Suprapubic skin (tissue), 4 donors: ENCODE results near the gene C3orf22. TPM values are rescaled to one million over a fixed set of nuclear protein-coding genes. Genes with fewer than 3 reads are reported as not detected.
A peak's percentile ranks its signal among the peaks of the same experiment; 100 is the strongest.

Experiments used
- DNase-seq, 2 donors: peaks; one replicate each; pipeline ENCODE4 v3.0.0-alpha.2; 2019; ENCODE audit warnings: low spot score in 2 of 2
- H3K27ac ChIP-seq: fragments of 200-600 bp; sonication (generic); one replicate; pipeline ENCODE4 v1.5.1; 2019
- H3K27me3 ChIP-seq: fragments of 200-600 bp; sonication (generic); one replicate; pipeline ENCODE4 v1.5.1; 2019
- H3K36me3 ChIP-seq: fragments of 200-600 bp; sonication (generic); one replicate; pipeline ENCODE4 v1.5.1; 2019
- H3K4me1 ChIP-seq: fragments of 200-600 bp; sonication (generic); one replicate; pipeline ENCODE4 v1.5.1; 2019
- H3K4me3 ChIP-seq: fragments of 200-600 bp; sonication (generic); one replicate; pipeline ENCODE4 v1.5.1; 2019; ENCODE audit warnings: mild to moderate bottlenecking
- H3K9me3 ChIP-seq: fragments of 200-600 bp; sonication (generic); one replicate; pipeline ENCODE4 v1.5.1; 2019
- EP300 ChIP-seq: sonication (generic); formaldehyde crosslinking; IDR thresholded peaks from one replicate; pipeline ENCODE4 v1.6.1; 2017; ENCODE audit warnings: antibody characterized with exemption
- POLR2A ChIP-seq, 2 donors: fragments of 450-650 bp; IDR thresholded peaks; one replicate each; pipeline ENCODE4 v1.6.1; 2017; ENCODE audit warnings: antibody characterized with exemption in 2 of 2, mild to moderate bottlenecking in 2 of 2, moderate library complexity in 2 of 2
- POLR2AphosphoS5 ChIP-seq, 3 donors: sonication (generic); formaldehyde crosslinking; IDR thresholded peaks; one replicate each; pipeline ENCODE4 v1.6.1; 2017; ENCODE audit warnings: antibody characterized with exemption in 3 of 3
- WGBS: methylation state at CpG from one replicate; pipeline ENCODE4 v1.1.5; 2018; 5-methylcytosine and 5-hydroxymethylcytosine counted together
- total RNA-seq, 4 donors: library from RNA; depleted of rRNA; stranded (reverse); fragments of >200 nt; gene quantifications; one replicate each; pipeline ENCODE4 v1.1.0, GENCODE V29; 2016
- TF ChIP-seq, protein P1 (sequence below), 2 donors: fragments of 200-600 bp in 1 of 2; fragments of 450-650 bp in 1 of 2; sonication (generic) in 1 of 2; IDR thresholded peaks; one replicate each; pipeline ENCODE4 v1.5.1; 2016 to 2019; ENCODE audit warnings: antibody characterized with exemption in 2 of 2, mild to moderate bottlenecking in 1 of 2, moderate library complexity in 1 of 2

Gene C3orf22
- total RNA-seq, 4 donors from 2014 or later = not detected

DNA sequence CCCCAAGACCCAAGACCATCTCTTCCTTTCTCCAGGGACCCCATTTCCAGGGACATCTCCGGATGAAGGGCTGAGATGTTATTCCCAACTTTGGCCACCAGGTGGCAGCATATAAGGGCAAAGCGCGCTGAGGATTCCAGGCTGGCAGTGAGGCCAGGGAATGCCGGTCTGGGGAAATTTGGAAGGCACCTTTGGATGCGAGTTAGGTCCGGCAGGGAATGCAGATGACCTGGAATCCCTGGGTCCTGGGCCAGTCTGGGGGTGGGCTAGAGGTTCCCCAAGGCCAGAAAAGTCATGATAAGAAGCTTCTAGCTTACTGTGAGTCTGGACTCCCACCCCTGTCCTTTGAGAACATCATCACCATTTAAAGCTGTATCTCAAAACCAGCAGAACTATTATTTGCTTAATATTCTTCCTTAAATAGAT, 36.4 kb downstream of the C3orf22 start:
- Histone ChIP-seq H3K9me3 (no peaks in the 10 kb centered on the region), H3K4me3 (no peak overlapping the region), H3K27me3 (peaks cover 41% of the 10 kb centered on the region), H3K27ac (no peak overlapping the region), H3K4me1 (peaks cover 14% of the 10 kb centered on the region), H3K36me3 (no peaks in the 10 kb centered on the region)
- no peak for TF ChIP-seq EP300
- TF ChIP-seq, protein P1, sequence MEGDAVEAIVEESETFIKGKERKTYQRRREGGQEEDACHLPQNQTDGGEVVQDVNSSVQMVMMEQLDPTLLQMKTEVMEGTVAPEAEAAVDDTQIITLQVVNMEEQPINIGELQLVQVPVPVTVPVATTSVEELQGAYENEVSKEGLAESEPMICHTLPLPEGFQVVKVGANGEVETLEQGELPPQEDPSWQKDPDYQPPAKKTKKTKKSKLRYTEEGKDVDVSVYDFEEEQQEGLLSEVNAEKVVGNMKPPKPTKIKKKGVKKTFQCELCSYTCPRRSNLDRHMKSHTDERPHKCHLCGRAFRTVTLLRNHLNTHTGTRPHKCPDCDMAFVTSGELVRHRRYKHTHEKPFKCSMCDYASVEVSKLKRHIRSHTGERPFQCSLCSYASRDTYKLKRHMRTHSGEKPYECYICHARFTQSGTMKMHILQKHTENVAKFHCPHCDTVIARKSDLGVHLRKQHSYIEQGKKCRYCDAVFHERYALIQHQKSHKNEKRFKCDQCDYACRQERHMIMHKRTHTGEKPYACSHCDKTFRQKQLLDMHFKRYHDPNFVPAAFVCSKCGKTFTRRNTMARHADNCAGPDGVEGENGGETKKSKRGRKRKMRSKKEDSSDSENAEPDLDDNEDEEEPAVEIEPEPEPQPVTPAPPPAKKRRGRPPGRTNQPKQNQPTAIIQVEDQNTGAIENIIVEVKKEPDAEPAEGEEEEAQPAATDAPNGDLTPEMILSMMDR (IDR thresholded peaks at IDR 0.05) = peak; percentile 72 to 89
- 2% methylated on average over 6 of the region's 6 CpGs for WGBS
- DNase-seq = no peak

DNA sequence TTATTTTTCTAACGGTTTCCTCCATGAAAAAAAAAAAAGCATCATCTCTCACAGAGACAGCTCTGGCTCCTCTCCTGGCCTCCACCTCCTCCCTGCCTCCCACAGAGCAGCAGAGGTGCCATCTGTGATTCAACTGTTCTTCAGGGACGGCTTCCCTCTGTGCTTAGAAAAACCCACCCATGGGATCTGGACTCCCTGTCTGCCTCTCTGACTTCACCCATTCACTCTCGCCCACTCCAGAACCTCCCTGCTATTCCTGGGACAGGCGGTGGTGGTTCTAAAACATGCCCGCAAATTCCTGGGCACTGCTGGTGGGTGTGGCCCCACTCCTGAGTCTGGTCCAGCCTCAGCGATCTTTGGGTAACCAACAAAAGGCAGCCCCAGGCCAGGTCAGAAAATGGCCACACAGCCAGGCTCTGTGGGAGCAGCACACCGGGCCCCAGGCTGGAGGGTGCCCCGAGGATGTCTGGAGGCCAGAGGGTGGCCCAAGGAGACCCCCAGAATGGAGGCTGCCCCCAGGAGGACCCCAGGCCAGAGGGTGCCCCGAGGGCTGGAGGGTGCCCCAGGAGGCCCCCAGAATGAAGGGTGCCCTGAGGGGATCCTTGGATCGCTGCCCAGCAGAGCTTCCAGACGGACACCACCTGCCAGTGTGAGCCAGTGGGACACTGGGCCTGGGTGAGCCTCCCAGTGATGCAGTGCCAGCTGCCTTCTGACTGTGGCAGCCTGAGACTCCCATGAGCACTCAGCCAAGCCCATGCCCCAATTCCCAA, 37.4 kb downstream of the C3orf22 start:
- Histone ChIP-seq H3K4me1 (peaks cover 14% of the 10 kb centered on the region), H3K27me3 (peaks cover 41% of the 10 kb centered on the region), H3K27ac (no peak overlapping the region), H3K36me3 (no peaks in the 10 kb centered on the region), H3K4me3 (no peak overlapping the region), H3K9me3 (no peaks in the 10 kb centered on the region)
- 52% methylated on average over 9 of the region's 11 CpGs for WGBS
- no peak for DNase-seq
- TF ChIP-seq POLR2AphosphoS5 (IDR thresholded peaks at IDR 0.05) (no peak), EP300 (no peak), POLR2A (IDR thresholded peaks at IDR 0.05) (no peak)
- TF ChIP-seq, protein P1 (IDR thresholded peaks at IDR 0.05) = no peak

DNA sequence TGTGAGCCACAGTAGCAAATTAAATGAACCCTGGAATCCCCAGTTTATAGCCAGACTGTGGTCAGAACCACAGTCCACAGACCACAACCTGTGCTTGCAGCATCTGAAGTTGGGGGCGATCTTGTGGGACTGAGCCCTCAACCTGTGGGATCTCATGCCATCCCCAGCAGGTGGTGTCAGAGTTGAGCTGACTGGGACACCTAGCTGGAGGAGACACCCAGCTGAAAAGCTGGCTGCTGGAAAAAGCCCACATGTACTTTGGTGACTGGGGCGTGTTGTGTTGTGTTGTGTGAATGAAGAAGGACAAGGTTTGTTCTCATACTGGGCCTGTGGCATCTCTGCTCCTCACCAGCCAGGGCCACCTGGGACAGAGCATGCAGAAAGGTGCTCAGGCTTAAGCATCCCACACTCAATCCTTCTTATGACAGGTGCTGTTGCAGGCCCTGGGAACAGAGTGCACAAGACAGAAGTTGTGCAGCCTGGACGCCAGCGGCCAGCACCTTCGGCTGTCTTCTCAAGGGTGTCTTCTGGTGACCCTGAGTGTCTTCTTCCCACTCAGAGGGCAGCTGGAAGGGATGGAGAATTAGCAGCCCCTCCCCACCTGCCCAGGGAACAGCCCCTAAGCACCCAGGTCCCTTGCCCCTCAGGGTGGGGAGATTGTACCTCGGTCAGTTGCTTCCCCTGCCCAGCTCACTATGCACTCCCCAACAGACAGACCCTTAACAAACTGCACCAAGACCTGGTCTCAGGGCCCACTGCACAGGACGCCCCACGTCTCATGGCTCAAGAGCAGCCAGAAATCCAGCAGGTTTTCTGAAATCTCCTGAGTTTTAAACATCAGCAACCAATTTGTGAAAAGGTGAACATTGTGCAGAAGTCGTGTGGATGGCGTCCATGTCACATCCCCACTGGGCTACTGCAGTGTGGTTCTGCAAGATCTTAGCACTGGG, 39.0 kb downstream of the C3orf22 start:
- Histone ChIP-seq H3K4me3 (no peak overlapping the region), H3K36me3 (no peaks in the 10 kb centered on the region), H3K9me3 (no peaks in the 10 kb centered on the region), H3K27ac (no peak overlapping the region), H3K27me3 (peaks cover 37% of the 10 kb centered on the region), H3K4me1 (peaks cover 14% of the 10 kb centered on the region)
- 87% methylated on average over 9 of the region's 10 CpGs for WGBS
- TF ChIP-seq, protein P1 (IDR thresholded peaks at IDR 0.05) = no peak
- TF ChIP-seq EP300 (no peak), POLR2A (IDR thresholded peaks at IDR 0.05) (no peak), POLR2AphosphoS5 (IDR thresholded peaks at IDR 0.05) (no peak)
- DNase-seq = no peak

DNA sequence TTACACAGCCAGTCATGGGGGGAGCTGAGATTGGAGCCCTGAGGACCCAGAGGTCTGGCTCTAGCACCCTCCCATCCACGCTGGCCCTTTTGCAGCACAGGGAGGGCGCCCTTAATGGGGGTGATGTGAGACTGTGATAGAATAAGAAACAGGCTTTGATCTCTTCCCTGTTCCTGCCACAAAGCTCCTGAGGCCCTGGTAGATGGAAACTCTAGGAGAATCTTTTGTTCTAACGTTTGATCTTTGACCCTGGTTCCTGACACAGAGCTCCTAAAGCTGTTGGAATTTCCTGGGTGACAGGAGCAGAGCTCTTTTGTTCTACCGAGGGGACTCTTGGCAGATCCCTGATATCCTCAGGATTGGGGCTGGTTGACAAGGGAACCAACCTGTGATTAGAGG, 40.0 kb downstream of the C3orf22 start:
- TF ChIP-seq EP300 (no peak), POLR2A (IDR thresholded peaks at IDR 0.05) (no peak), POLR2AphosphoS5 (IDR thresholded peaks at IDR 0.05) (no peak)
- TF ChIP-seq, protein P1 (IDR thresholded peaks at IDR 0.05) = no peak
- no peaks in the 10 kb centered on the region for H3K36me3 ChIP-seq
- H3K9me3 ChIP-seq = no peaks in the 10 kb centered on the region
- no peak for DNase-seq
- 71% methylated on average over 4 of the region's 4 CpGs for whole genome bisulfite sequencing
- H3K4me1 ChIP-seq = peaks cover 4% of the 10 kb centered on the region
- H3K27me3 ChIP-seq = peaks cover 26% of the 10 kb centered on the region
- no peak overlapping the region for H3K4me3 ChIP-seq
- H3K27ac ChIP-seq = no peak overlapping the region
